GM11168 (cell line): ENCODE data around the gene PHEX.

Experiments
- in situ Hi-C: fragments of 300-500 bp; cut with MboI; formaldehyde crosslinking; loops from one replicate; pipeline ENCODE4 v1.12.0; 2022; ENCODE audit warnings: low sequenced_read_pairs; ENCODE audit not compliant: unreplicated experiment

PHEX gene

GRCh38 chrX:22135994-22136684 is 104.0 kb downstream of the PHEX start:
- in situ Hi-C loops: no loop called here

GRCh38 chrX:22136711-22137110 is 104.6 kb downstream of the PHEX start:
- in situ Hi-C loops: no loop called here

GRCh38 chrX:22139822-22140221 is 107.7 kb downstream of the PHEX start:
- in situ Hi-C loops: no loop called here

- in situ Hi-C loops: no loop called here
These were observed 109.1 kb downstream of the PHEX start for GRCh38 chrX:22141047-22141730.

GRCh38 chrX:22147214-22147613 is 115.1 kb downstream of the PHEX start:
- in situ Hi-C loops: no loop called here

- in situ Hi-C loops: no loop called here
These were observed 115.8 kb downstream of the PHEX start for GRCh38 chrX:22147942-22148341.

- in situ Hi-C loops: no loop called here
These were observed 116.4 kb downstream of the PHEX start for GRCh38 chrX:22148565-22148964.

GRCh38 chrX:22150371-22150770 is 118.2 kb downstream of the PHEX start:
- in situ Hi-C loops: no loop called here

GRCh38 chrX:22155126-22155525 is 123.0 kb downstream of the PHEX start:
- in situ Hi-C loops: no loop called here

GRCh38 chrX:22159071-22159470 is 126.9 kb downstream of the PHEX start:
- in situ Hi-C loops: no loop called here

- in situ Hi-C loops: no loop called here
These were observed 131.2 kb downstream of the PHEX start for GRCh38 chrX:22163326-22163725.

GRCh38 chrX:22164770-22165388 is 132.8 kb downstream of the PHEX start:
- in situ Hi-C loops: no loop called here

GRCh38 chrX:22165732-22166457 is 133.8 kb downstream of the PHEX start:
- in situ Hi-C loops: no loop called here

GRCh38 chrX:22171287-22172060 is 139.3 kb downstream of the PHEX start:
- in situ Hi-C loops: no loop called here

GRCh38 chrX:22173966-22174365 is 141.8 kb downstream of the PHEX start:
- in situ Hi-C loops: no loop called here

GRCh38 chrX:22177950-22178515 is 145.9 kb downstream of the PHEX start:
- in situ Hi-C loops: loop anchor here (25.0 kb wide), 1 partner anchor 191 kb away; no protein-coding TSS in a partner anchor

- in situ Hi-C loops: loop anchor here (25.0 kb wide), 1 partner anchor 197 kb away; no protein-coding TSS in a partner anchor
These were observed 152.0 kb downstream of the PHEX start for GRCh38 chrX:22184096-22184495.

GRCh38 chrX:22186165-22186564 is 154.0 kb downstream of the PHEX start:
- in situ Hi-C loops: loop anchor here (25.0 kb wide), 1 partner anchor 199 kb away; no protein-coding TSS in a partner anchor

GRCh38 chrX:22192419-22193060 is 160.4 kb downstream of the PHEX start:
- in situ Hi-C loops: loop anchor here (25.0 kb wide), 1 partner anchor 205 kb away; no protein-coding TSS in a partner anchor
